COLO668 (cell line): ENCODE measurements around the gene NSMF.
A peak's percentile ranks its signal among the peaks of the same experiment; 100 is the strongest.

Experiments used
- DNase-seq: peaks from one replicate; lab custom pipeline; 2025; ENCODE audit not compliant: unreplicated experiment; lab: John Stamatoyannopoulos, UW

NSMF gene

DNA sequence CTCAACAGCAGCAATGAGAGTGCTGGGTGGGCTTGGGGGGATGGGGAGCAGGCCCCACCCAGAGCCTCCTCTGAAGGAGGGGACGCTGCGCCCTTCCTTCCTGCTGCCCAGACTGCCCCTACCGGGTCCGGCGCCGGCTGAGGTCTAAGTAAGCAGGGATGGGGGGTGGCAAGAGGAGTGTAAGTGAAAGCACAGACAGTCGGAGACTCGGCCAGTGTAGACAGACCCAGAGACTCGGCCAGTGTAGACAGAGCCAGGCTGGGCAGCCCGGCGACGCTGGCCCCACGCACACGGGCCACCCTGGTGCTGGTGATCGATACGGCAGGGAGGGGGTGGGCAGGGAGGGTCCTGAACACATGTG lies 10.6 kb downstream of the NSMF start:
- DNase-seq = no peak

GRCh38 chr9:137447722-137448601 lies 11.2 kb downstream of the NSMF start:
- no peak for DNase-seq

DNA sequence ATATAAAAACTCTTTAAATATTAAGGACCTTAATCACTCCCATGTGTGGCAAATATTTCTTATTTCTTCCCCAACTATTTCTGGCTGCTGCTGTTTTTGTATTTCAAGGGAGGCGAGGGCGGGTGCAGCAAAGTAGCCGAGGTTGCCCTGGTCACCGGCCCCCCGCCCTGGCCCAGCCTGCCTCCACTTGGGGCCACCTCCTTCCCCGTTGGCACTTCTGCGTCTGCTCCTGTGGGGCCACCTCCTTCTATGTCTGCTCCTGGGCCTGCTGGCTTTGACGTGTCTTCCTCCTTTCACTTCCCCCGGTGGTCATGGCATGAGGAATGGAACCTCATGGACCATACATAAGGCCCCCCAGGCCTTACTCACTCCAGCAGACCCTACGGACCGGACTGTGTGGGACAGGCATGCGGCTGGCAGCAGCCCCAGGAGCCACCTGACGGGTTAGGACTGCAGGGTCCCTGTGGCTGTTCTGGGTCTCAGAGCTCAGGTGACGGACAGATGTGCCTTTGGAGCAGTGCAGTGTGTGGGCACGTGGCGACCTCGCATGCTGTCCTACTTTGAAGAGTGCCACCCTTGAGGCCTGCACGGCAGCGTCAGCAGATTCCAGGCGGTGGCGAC lies 12.2 kb downstream of the NSMF start:
- no peak for DNase-seq

DNA sequence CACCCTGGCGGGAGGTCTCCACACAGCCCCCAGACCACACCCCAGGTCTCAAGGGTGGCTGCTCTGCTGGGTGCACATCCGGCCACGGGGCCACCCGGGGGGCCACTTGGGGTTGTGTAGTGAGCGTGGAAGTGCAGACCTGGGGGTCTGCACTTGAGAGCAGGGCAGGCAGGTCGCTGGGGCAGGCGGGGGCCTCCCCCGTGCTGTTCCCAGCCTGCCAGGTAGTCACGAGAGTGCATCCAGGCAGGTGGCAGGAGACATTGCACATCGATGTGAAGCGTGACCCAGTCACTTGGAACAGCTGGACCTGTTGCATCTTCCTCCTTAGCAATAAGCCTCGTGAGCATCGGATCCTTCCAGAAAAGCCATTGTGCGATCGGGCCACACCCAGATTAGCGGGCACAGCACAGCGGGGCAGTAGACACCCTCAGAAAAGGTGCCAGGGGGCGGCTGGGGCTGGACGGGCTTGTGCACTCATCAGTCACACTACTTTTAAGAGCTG lies 13.2 kb downstream of the NSMF start:
- peak; percentile 77 for DNase-seq

- DNase-seq = peak; percentile 83
Measured at GRCh38 chr9:137445275-137445807, 13.8 kb downstream of the NSMF start.

DNA sequence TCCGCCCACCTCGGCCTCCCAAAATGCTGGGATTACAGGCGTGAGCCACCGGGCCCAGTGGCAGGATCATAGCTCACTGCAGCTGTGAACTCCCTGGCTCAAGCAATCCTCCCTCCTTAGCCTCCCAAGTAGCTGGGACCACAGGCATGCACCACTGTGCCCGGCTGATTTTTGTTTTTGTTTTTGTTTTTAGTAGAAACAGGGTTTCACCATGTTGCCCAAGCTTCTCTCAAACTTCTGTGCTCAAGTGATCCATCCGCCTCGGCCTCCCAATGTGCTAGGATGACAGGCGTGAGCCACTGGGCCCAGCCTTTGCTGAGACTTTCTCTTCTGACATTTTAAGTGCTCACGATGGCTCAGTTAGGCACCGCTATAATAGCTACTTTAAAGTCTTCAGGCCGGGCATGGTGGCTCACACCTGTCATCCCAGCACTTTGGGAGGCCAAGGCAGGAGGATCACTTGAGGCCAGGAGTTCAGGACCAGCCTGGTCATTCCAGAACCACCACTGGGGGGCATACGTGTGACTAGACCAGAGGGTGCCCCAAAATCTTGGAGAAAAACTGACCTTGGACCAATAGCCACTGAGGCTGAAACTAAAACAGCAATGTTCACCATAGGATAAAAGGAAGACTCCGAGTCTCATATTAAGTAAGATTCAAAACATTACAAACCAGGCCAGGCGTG lies 14.9 kb downstream of the NSMF start:
- no peak for DNase-seq

- DNase-seq = no peak
Measured at GRCh38 chr9:137441935-137442321, 17.2 kb downstream of the NSMF start.

DNA sequence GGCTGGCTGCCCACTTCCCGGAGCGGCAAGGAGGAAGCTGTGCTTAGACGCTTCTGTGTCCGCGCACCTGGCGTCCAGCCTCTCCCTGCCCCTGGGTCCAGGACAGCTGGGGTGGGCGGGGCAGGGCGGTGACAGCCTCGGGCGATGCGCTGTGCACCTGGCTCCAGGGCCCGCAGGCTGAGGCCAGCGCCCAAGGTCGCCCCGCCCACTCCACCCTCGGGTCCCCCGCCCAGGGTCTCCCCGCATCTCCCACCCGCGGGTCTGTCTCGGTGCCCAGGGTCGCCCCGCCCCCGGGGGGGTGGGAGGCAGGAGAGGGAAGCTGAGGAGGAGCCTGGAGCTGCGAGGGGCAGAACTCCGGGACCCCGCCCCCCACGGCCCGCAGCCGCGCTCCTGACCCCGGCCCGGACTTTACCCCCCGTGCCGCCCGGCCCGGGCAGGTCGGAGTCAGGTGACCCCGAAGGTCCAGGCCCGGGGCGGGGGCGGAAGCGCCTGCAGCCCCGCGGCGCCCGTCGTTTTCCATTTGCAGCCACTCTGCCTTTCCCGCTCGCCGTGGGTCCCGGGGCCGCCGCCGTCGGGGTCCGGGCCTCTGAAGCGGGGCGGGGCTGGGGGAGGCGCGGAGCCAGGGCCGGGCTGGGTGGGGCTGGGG lies 17.7 kb downstream of the NSMF start, which contains the start of gene ENTPD8:
ENTPD8 (minus strand) TSS at position 69 of the 646 bp plus-strand sequence. CDS start 3,072 bp downstream, outside the sequence.
- peak; percentile 96 for DNase-seq

DNA sequence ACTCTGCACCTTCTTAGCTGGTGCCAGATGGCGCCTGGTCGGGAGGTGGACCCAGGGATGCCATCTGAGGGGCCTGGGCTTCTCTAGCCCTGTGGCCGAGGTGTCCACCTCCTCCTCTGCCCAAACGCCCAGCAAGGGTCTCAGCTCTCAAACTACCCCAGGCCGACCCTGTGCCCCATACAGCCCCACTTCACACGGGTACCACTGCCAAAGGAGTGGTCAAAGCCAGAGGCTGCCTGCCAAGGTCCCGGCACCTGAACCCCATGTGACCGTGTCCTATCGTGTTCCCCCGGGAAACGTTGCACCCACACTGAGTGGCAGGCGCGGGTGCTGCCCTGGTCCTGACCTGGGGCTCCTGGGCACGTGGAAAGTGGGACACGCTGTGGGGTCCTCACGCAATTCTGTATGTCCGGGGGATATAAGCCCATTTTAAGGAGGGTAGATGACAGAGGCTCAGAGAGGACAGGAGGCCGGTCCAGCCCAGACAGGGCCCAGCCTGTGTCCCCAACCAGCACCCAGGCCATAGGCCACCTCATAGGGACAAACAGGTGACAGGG lies 19.9 kb downstream of the NSMF start:
- DNase-seq = no peak

GRCh38 chr9:137438591-137439157 lies 20.5 kb downstream of the NSMF start:
- DNase-seq = no peak

- DNase-seq = peak; percentile 14
Measured at GRCh38 chr9:137437691-137438590, 21.2 kb downstream of the NSMF start.

DNA sequence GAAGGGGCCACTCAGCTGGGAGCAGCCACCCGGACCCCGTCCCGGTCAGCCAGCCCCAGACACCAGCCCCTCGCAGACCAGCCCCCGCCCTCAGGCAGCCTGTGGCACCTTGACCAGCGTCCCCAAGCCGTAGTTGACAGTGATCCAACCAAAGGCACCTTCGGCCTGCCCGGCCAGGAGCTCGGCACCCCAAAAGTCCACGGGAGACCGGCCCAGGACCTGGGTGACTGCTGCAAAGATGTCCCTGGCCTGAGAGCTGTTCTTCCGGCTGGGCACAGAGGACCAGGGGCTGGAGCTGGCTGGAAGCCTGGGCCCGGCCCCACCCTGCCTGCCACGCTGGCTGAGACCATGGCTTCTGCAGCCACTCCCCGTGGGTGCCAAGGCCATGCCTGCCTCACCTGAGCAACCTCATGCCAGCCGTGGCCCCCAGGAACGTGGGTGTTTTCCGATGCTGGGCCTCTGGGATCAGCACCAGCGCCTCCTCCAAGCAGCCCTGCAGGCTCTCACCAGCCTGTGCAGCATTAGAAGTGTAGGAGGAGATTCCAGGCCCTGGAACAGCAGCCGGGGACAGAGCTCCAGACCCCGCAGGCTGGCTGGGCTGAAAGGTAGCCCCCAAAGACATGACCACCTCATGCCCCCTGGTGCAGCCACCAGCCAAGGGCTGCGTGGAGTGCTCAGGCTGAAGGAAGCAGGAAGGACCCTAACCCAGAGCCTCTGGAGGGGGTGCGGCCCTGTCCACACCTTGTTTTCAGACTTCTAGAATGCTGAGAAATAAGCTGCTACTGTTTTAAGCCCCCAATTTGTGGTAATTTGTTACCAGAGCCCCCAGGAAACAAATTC lies 22.2 kb downstream of the NSMF start:
- DNase-seq = no peak

DNA sequence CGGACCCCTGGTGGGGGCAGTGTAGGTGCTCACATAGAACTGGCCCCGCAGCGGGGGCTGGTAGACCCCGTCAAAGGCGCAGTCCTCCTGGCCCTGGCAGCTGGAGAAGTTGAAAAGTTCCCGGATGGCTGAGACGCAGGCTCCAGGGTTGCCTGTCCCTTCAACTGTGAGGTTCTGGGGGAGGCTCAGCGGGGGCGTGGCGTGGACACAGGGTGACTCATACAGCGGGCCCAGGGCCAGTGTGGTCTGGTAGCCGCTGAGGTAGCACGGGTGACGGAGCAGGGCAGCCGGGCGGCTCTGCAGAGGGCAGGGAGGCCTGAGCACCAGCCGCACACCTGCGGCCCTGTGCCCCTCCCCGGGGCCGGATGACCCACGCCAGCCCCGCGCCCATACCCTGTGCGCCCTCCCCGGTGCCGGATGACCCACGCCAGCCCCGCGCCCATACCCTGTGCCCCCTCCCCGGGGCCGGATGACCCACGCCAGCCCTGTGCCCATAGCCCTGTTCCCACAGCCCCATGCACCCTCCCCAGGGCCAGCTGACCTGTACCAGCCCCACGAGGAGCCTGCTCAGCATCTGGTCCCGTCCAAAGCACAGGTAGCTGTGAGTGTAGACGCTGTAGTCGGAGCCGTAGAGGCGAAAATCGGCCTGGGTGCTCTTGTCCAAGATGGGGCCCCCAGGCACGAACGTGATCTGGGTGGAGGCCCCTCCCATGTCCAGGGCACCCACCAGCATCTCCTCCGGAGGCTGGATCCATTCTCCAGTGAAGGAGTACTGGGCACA lies 23.0 kb downstream of the NSMF start:
- peak; percentile 79 for DNase-seq

DNA sequence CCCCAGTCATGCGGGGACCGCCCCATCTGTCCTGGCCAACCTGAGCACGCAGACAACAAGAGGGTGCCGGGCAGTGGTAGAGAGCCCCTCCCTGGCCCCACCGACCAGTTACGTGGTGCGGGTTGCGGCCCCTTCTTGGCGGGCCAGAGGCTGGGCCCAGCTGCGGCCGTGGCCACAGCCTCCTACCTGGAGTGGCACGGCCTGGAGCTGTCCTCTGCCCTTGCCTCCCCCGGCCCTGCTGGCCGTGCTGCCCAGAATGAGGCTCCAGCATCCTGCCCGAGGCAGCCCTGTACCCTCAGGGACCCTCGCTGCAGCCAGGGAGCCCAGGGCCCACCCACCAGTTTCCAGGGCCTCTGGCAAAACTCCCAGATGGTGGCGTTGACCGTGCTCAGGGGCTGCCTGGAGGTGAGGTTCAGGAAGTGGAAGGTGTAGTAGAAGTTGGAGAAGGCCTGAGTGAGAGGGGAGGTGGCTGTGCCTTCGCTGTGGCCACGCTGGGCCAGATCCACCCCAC lies 23.7 kb downstream of the NSMF start:
- DNase-seq = no peak

- no peak for DNase-seq
Measured at GRCh38 chr9:137434498-137435380, 24.4 kb downstream of the NSMF start.

- DNase-seq = no peak
Measured at GRCh38 chr9:137433916-137434431, 25.2 kb downstream of the NSMF start.
